ENCODE data around the gene CHCHD5.
A peak's percentile ranks its signal among the peaks of the same experiment; 100 is the strongest.

DNA sequence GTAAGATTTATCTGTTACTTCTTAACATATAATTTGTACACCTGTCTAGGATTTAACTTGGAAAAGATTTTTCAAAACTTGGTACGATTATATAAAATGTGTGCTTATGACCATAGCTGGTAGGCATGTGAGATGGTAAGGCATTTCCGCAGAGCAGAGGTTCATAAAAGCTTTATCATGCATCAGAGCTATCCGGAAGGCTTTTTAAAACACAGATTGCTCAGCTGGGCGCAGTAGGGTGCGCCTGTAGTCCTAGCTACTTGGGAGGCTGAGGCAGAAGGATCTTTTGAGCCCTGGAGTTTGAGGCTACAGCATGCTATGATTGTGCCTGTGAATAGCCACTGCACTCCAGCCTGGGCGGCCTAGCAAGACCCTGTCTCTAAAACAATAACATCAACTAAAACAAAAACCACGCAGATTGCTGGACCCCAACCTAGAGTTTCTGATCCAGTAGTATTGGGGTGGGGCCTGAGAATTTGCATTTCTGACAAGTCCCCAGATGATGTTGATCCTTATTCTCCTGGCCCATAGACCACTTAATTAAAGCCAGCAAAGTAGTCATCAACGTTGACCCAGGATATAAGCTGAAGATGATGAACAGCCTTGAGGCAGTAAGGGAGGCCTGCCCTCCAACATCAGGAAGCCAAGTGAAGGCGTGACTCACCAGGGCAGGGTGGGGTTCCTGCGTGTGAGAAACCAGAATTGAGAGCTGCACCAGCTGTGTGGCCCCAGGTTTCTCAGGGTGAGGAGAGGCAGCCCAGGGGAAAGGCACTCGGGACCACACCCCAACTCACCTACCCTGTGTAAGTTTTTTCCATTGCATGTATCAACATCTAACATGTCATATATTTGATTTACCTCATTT is 39.7 kb downstream of the CHCHD5 start:
- TF ChIP-seq POLR2A (IDR thresholded peaks at IDR 0.05), result no peak
- no peak for TF ChIP-seq EP300 (IDR thresholded peaks at IDR 0.05)
- TF ChIP-seq, protein P1, sequence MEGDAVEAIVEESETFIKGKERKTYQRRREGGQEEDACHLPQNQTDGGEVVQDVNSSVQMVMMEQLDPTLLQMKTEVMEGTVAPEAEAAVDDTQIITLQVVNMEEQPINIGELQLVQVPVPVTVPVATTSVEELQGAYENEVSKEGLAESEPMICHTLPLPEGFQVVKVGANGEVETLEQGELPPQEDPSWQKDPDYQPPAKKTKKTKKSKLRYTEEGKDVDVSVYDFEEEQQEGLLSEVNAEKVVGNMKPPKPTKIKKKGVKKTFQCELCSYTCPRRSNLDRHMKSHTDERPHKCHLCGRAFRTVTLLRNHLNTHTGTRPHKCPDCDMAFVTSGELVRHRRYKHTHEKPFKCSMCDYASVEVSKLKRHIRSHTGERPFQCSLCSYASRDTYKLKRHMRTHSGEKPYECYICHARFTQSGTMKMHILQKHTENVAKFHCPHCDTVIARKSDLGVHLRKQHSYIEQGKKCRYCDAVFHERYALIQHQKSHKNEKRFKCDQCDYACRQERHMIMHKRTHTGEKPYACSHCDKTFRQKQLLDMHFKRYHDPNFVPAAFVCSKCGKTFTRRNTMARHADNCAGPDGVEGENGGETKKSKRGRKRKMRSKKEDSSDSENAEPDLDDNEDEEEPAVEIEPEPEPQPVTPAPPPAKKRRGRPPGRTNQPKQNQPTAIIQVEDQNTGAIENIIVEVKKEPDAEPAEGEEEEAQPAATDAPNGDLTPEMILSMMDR (IDR thresholded peaks at IDR 0.05), result no peak
- peak; percentile 19 to 20 for TF ChIP-seq POLR2AphosphoS5 (IDR thresholded peaks at IDR 0.05)
